MV-4-11 (cell line): ENCODE data around the gene CERS6.

Source experiments
- DNase-seq: peaks from one replicate; lab custom pipeline; 2025; lab: John Stamatoyannopoulos, UW

The CERS6 gene

GRCh38 chr2:168801961-168802858 lies 346.1 kb downstream of the CERS6 start, which contains the start of gene NOSTRIN:
NOSTRIN (plus strand) TSS chr2:168802637; CDS start chr2:168802647, 10 bp downstream.
- DNase-seq: no peak

GRCh38 chr2:168802859-168803725 lies 347.0 kb downstream of the CERS6 start:
- DNase-seq: no peak

- DNase-seq: no peak
These were observed 348.1 kb downstream of the CERS6 start for GRCh38 chr2:168804214-168804613.

GRCh38 chr2:168805615-168806014 lies 349.5 kb downstream of the CERS6 start:
- no peak for DNase-seq

- DNase-seq: no peak
These were observed 353.5 kb downstream of the CERS6 start for GRCh38 chr2:168809537-168809936.

GRCh38 chr2:168810235-168810634 lies 354.2 kb downstream of the CERS6 start:
- DNase-seq: no peak

GRCh38 chr2:168811696-168812095 lies 355.6 kb downstream of the CERS6 start:
- DNase-seq: no peak

- DNase-seq: no peak
These were observed 358.0 kb downstream of the CERS6 start for GRCh38 chr2:168814046-168814445.

GRCh38 chr2:168814939-168815907 lies 359.2 kb downstream of the CERS6 start:
- no peak for DNase-seq

- DNase-seq: no peak
These were observed 360.3 kb downstream of the CERS6 start for GRCh38 chr2:168816369-168816768.

- DNase-seq: no peak
These were observed 363.1 kb downstream of the CERS6 start for GRCh38 chr2:168819050-168819715.

GRCh38 chr2:168819829-168820489 lies 363.9 kb downstream of the CERS6 start:
- no peak for DNase-seq

- DNase-seq: no peak
These were observed 365.5 kb downstream of the CERS6 start for GRCh38 chr2:168821577-168821976.

GRCh38 chr2:168821992-168822391 lies 365.9 kb downstream of the CERS6 start:
- DNase-seq: no peak
